Measurements from ENCODE around the gene NECTIN3. TPM values are rescaled to one million over a fixed set of nuclear protein-coding genes. Genes with fewer than 3 reads are reported as not detected.

NECTIN3 gene
- total and polyA plus RNA-seq, 2 donors (not counting 1 experiment from before 2014, with no cell fraction given) = 0.19 to 1.9 TPM

DNA sequence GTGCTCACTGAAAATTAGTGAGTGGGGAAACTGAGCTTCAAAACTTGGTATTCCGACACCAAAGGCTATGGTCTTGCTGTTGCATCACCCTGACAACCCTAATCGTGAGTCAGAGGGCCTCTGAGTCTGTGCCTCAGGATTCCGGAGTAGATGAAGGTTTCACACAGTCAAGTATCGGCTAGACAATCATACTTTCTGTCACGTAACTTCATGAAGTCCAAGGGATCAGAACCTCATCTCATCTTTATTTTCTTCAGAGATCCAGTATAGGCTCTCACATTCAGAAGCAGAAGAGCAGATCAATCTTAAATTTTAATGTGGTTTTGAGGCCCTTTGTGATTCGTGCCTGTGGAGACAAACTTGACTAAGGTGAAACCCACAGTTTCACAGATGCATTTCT lies 26.1 kb upstream of the NECTIN3 start:
- Histone ChIP-seq H3K4me2 (replicated peaks; ENCODE audit: low read depth, low read length, poor library complexity, severe bottlenecking) (no peak overlapping the region), H3K36me3 (replicated peaks in 1 of 2; ENCODE audit: control extremely low read depth in 1 of 2, control insufficient read depth in 1 of 2, extremely low read depth in 1 of 2, insufficient read depth in 2 of 2, low read length in 1 of 2) (no peaks in the 10 kb centered on the region), H2AFZ (ENCODE audit: insufficient read depth, low read depth, low read length, poor library complexity, severe bottlenecking) (no peak overlapping the region), H3K27me3 (replicated peaks in 1 of 4; ENCODE audit: control extremely low read depth in 1 of 4, control insufficient read depth in 3 of 4, insufficient read depth in 4 of 4, low read length in 3 of 4) (peaks cover 0 to 7% (median 2%) of the 10 kb centered on the region in 4 experiments), H3K9me3 (ENCODE audit: control extremely low read depth in 1 of 3, control insufficient read depth in 2 of 3, insufficient read depth in 1 of 3, low read length in 2 of 3) (peaks cover 0 to 2% (median 0%) of the 10 kb centered on the region in 3 donors), H3K27ac (ENCODE audit: low read length in 2 of 2) (no peak overlapping the region), H3K4me1 (ENCODE audit: control insufficient read depth in 2 of 2, insufficient read depth in 2 of 2, low read length in 2 of 2) (no peaks in the 10 kb centered on the region), H4K20me1 (ENCODE audit: control insufficient read depth, insufficient read depth, low read length, poor library complexity, severe bottlenecking) (no peaks in the 10 kb centered on the region), H3K9ac (ENCODE audit: low read length) (no peak overlapping the region), H3K79me2 (ENCODE audit: control insufficient read depth, insufficient read depth, low read length) (no peaks in the 10 kb centered on the region), H3K4me3 (ENCODE audit: control extremely low read depth in 1 of 5, extremely low read depth in 1 of 5, insufficient read depth in 1 of 5, low read depth in 2 of 5, low read length in 4 of 5) (no peak overlapping the region)
- 100% methylated on average over 3 of the region's 6 CpGs for WGBS (ENCODE audit: insufficient coverage)
- Mint-ChIP-seq H3K9me3 (ENCODE audit: insufficient read depth) (peaks cover 3% of the 10 kb centered on the region), H3K4me3 (no peak overlapping the region), H3K27me3 (peaks cover 16% of the 10 kb centered on the region), H3K27ac (no peak overlapping the region), H3K4me1 (no peaks in the 10 kb centered on the region)
- TF ChIP-seq, protein P1, sequence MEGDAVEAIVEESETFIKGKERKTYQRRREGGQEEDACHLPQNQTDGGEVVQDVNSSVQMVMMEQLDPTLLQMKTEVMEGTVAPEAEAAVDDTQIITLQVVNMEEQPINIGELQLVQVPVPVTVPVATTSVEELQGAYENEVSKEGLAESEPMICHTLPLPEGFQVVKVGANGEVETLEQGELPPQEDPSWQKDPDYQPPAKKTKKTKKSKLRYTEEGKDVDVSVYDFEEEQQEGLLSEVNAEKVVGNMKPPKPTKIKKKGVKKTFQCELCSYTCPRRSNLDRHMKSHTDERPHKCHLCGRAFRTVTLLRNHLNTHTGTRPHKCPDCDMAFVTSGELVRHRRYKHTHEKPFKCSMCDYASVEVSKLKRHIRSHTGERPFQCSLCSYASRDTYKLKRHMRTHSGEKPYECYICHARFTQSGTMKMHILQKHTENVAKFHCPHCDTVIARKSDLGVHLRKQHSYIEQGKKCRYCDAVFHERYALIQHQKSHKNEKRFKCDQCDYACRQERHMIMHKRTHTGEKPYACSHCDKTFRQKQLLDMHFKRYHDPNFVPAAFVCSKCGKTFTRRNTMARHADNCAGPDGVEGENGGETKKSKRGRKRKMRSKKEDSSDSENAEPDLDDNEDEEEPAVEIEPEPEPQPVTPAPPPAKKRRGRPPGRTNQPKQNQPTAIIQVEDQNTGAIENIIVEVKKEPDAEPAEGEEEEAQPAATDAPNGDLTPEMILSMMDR (IDR thresholded peaks at IDR 0.05) = no peak
- TF ChIP-seq EZH2 (IDR thresholded peaks at IDR 0.05; ENCODE audit: borderline replicate concordance, insufficient read depth, low read depth, low read length, poor library complexity, severe bottlenecking) = no peak
- intact Hi-C loops (cut with micrococcal nuclease) = no loop called here
- ChIA-PET POLR2A (no interaction called here), CTCF (no interaction called here)
- ATAC-seq (ENCODE audit: low read depth) (no peak), DNase-seq (no peak)

DNA sequence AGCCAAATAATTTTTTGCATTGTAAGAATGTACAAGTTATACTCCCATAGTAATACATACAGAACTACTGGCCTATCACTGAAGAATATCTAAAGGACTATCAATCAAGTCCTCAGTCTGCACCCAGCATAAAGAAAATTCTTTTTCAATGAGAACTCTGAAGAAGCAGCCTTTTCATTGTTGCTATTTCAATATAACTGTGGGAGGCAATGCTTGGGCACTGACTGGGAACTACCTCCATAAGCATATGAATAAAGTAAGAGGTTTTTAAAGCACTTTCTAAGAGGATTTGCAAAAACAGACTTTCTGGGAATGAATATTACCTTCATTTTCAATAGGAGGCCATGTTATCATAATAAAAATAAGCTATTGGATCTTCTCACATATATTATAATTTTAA lies 24.6 kb upstream of the NECTIN3 start:
- DNase-seq (no peak), ATAC-seq (ENCODE audit: low read depth) (no peak)
- Histone ChIP-seq H3K4me3 (ENCODE audit: control extremely low read depth in 1 of 5, extremely low read depth in 1 of 5, insufficient read depth in 1 of 5, low read depth in 2 of 5, low read length in 4 of 5) (no peak overlapping the region), H3K79me2 (ENCODE audit: control insufficient read depth, insufficient read depth, low read length) (no peaks in the 10 kb centered on the region), H3K27me3 (replicated peaks in 1 of 4; ENCODE audit: control extremely low read depth in 1 of 4, control insufficient read depth in 3 of 4, insufficient read depth in 4 of 4, low read length in 3 of 4) (peaks cover 0 to 14% (median 2%) of the 10 kb centered on the region in 4 experiments), H2AFZ (ENCODE audit: insufficient read depth, low read depth, low read length, poor library complexity, severe bottlenecking) (no peak overlapping the region), H4K20me1 (ENCODE audit: control insufficient read depth, insufficient read depth, low read length, poor library complexity, severe bottlenecking) (no peaks in the 10 kb centered on the region), H3K27ac (ENCODE audit: low read length in 2 of 2) (no peak overlapping the region), H3K4me2 (replicated peaks; ENCODE audit: low read depth, low read length, poor library complexity, severe bottlenecking) (no peak overlapping the region), H3K4me1 (ENCODE audit: control insufficient read depth in 2 of 2, insufficient read depth in 2 of 2, low read length in 2 of 2) (peaks cover 0 to 4% of the 10 kb centered on the region in 2 donors), H3K9ac (ENCODE audit: low read length) (no peak overlapping the region), H3K9me3 (ENCODE audit: control extremely low read depth in 1 of 3, control insufficient read depth in 2 of 3, insufficient read depth in 1 of 3, low read length in 2 of 3) (no peaks in the 10 kb centered on the region), H3K36me3 (replicated peaks in 1 of 2; ENCODE audit: control extremely low read depth in 1 of 2, control insufficient read depth in 1 of 2, extremely low read depth in 1 of 2, insufficient read depth in 2 of 2, low read length in 1 of 2) (no peaks in the 10 kb centered on the region)
- no peaks in the 10 kb centered on the region for H3K9me3 Mint-ChIP-seq (ENCODE audit: insufficient read depth)
- intact Hi-C loops (cut with micrococcal nuclease) = no loop called here
- peaks cover 7% of the 10 kb centered on the region for H3K4me1 Mint-ChIP-seq
- H3K27ac Mint-ChIP-seq = no peak overlapping the region
- peaks cover 27% of the 10 kb centered on the region for H3K27me3 Mint-ChIP-seq
- TF ChIP-seq, protein P1 (IDR thresholded peaks at IDR 0.05) = no peak
- TF ChIP-seq EZH2 (IDR thresholded peaks at IDR 0.05; ENCODE audit: borderline replicate concordance, insufficient read depth, low read depth, low read length, poor library complexity, severe bottlenecking) = no peak
- no peak overlapping the region for H3K4me3 Mint-ChIP-seq
- ChIA-PET POLR2A (no interaction called here), CTCF (no interaction called here)
